K562 (cell line): ENCODE results near the gene GPR3. TPM values are rescaled to one million over a fixed set of nuclear protein-coding genes. Genes with fewer than 3 reads are reported as not detected.
A peak's percentile ranks its signal among the peaks of the same experiment; 100 is the strongest.

Experiments
- ATAC-seq: fragments of 200-7000 bp; cut with Tn5 transposase; 3 replicates; pipeline ENCODE4 v1.9.1; 2020; ENCODE audit warnings: moderate library complexity
- BruUV-seq: library from RNA; stranded (reverse); fragments of 400-500 nt; replicated peaks from 2 replicates; lab custom pipeline; 2021; lab: Mats Ljungman, UMichigan
- CTCF ChIA-PET: fragments of 300-600 bp; formaldehyde crosslinking; extraction: SDS; loops from one replicate; lab custom pipeline; 2021; ENCODE audit warnings: low intra/inter-chr PET ratio; lab: Yijun Ruan, JAX
- POLR2A ChIA-PET: fragments of 300-600, 350-650 bp; sonication (Branson Sonifier 250); formaldehyde crosslinking; extraction: SDS; loops from one replicate; lab custom pipeline; 2021; ENCODE audit warnings: antibody characterized with exemption, inconsistent platforms; lab: Yijun Ruan, JAX
- DNase-seq, 4 experiments: peaks; one replicate each; pipeline versions ENCODE4 v3.0.0 to v3.0.0-alpha.2; 2011 to 2018; ENCODE audit warnings: low spot score in 3 of 4, mixed read lengths in 3 of 4; ENCODE audit errors: extremely low read depth in 1 of 4
- FAIRE-seq: peaks from 2 replicates; lab custom pipeline; 2011; peaks lifted over from hg19 to GRCh38; lab: Jason Lieb, UNC
- H2AFZ ChIP-seq: 2 replicates; pipeline ENCODE4 v1.6.0; 2011; ENCODE audit warnings: low read depth, low read length, control low read depth, inconsistent platforms
- H3K27ac ChIP-seq: fragments of 200-600 bp; 3 replicates; pipeline ENCODE4 v1.8.0; 2011; ENCODE audit warnings: low read depth, mild to moderate bottlenecking, control low read depth, inconsistent platforms, low read length, moderate library complexity, mixed read lengths; ENCODE audit errors: extremely low read depth
- H3K27me3 ChIP-seq, 2 experiments: fragments of 300-600 bp in 1 of 2; 2 replicates in 1 of 2; 3 replicates in 1 of 2; pipeline versions ENCODE4 v1.6.0 to v1.8.0; 2011; ENCODE audit warnings: inconsistent platforms in 2 of 2, low read length in 2 of 2, mild to moderate bottlenecking in 1 of 2, mixed read lengths in 1 of 2, moderate library complexity in 1 of 2; ENCODE audit not compliant: control insufficient read depth in 2 of 2, insufficient read depth in 2 of 2
- H3K36me3 ChIP-seq: fragments of 300-600 bp; 3 replicates; pipeline ENCODE4 v1.8.0; 2011; ENCODE audit warnings: mild to moderate bottlenecking, low read length, inconsistent platforms; ENCODE audit not compliant: control insufficient read depth, insufficient read depth
- H3K4me1 ChIP-seq, 2 experiments: fragments of 200-600 bp in 1 of 2; replicated peaks in 1 of 2; 2 replicates in 1 of 2; 3 replicates in 1 of 2; pipeline versions ENCODE4 v1.5.1 to v1.8.0; 2011; ENCODE audit warnings: inconsistent platforms in 2 of 2, low read length in 2 of 2, mild to moderate bottlenecking in 1 of 2, mixed read lengths in 1 of 2, moderate library complexity in 1 of 2; ENCODE audit not compliant: control insufficient read depth in 2 of 2, insufficient read depth in 2 of 2
- H3K4me2 ChIP-seq: 2 replicates; pipeline ENCODE4 v1.6.1; 2011; ENCODE audit warnings: low read length, control low read depth, inconsistent platforms, mixed read lengths; ENCODE audit not compliant: insufficient read depth
- H3K4me3 ChIP-seq: fragments of 200-600 bp; sonication (generic), shearing (Covaris generic); 2 replicates; pipeline ENCODE4 v1.5.1; 2016; ENCODE audit warnings: control low read depth, inconsistent platforms
- H3K79me2 ChIP-seq: fragments of 200-600 bp; 3 replicates; pipeline ENCODE4 v1.8.0; 2011; ENCODE audit warnings: low read length, inconsistent platforms; ENCODE audit not compliant: control insufficient read depth, insufficient read depth
- H3K9ac ChIP-seq, 2 experiments: 2 replicates each; pipeline versions ENCODE4 v1.6.0 to v1.6.1; 2011; ENCODE audit warnings: low read depth in 2 of 2, low read length in 2 of 2, control low read depth in 1 of 2, inconsistent platforms in 1 of 2, mild to moderate bottlenecking in 1 of 2, mixed read lengths in 1 of 2; ENCODE audit not compliant: insufficient read depth in 1 of 2
- H3K9me1 ChIP-seq: one replicate; pipeline ENCODE4 v1.6.0; 2011; ENCODE audit warnings: inconsistent platforms, mild to moderate bottlenecking, low read length, moderate library complexity; ENCODE audit not compliant: control insufficient read depth, insufficient read depth
- H3K9me3 ChIP-seq: replicated peaks from 2 replicates; pipeline ENCODE4 v1.5.1; 2011; ENCODE audit warnings: low read depth, low read length, inconsistent platforms; ENCODE audit not compliant: control insufficient read depth, insufficient read depth
- H4K20me1 ChIP-seq: replicated peaks from 2 replicates; pipeline ENCODE4 v1.6.1; 2011; ENCODE audit warnings: low read length, inconsistent platforms, mixed read lengths; ENCODE audit not compliant: control insufficient read depth, insufficient read depth
- CHD4 ChIP-seq: fragments of 200-600 bp; sonication (generic); IDR thresholded peaks from 3 replicates; pipeline ENCODE4 v1.6.1; 2012; ENCODE audit warnings: low read depth, mild to moderate bottlenecking, mixed read lengths, low read length, inconsistent platforms; ENCODE audit not compliant: insufficient read depth, insufficient replicate concordance, poor library complexity, severe bottlenecking
- E2F5 ChIP-seq: sonication (generic); formaldehyde crosslinking; IDR thresholded peaks from 2 replicates; pipeline ENCODE4 v1.8.0; 2022; ENCODE audit warnings: mild to moderate bottlenecking, missing genetic modification reagents
- EP400 ChIP-seq: fragments of 450-650 bp; IDR thresholded peaks from 2 replicates; pipeline ENCODE4 v1.6.1; 2017; ENCODE audit warnings: antibody characterized with exemption, mild to moderate bottlenecking, moderate library complexity
- KDM5B ChIP-seq: fragments of 200-600 bp; sonication (generic); IDR thresholded peaks from 2 replicates; pipeline ENCODE4 v1.6.1; 2012; ENCODE audit warnings: low read depth, mild to moderate bottlenecking, moderate library complexity, low read length, control low read depth, inconsistent platforms; ENCODE audit not compliant: insufficient replicate concordance
- MTA1 ChIP-seq: fragments of 450-650 bp; IDR thresholded peaks from 2 replicates; pipeline ENCODE4 v1.6.1; 2017; ENCODE audit warnings: borderline replicate concordance
- NR3C1 ChIP-seq: sonication (generic); formaldehyde crosslinking; IDR thresholded peaks from 2 replicates; pipeline ENCODE4 v1.8.1; 2022; ENCODE audit warnings: missing genetic modification reagents
- RBM14 ChIP-seq: fragments of 200-400 bp; formaldehyde crosslinking; IDR thresholded peaks from 2 replicates; pipeline ENCODE4 v1.6.1; 2018; ENCODE audit warnings: low read depth, mild to moderate bottlenecking, low read length, moderate library complexity, borderline replicate concordance; ENCODE audit not compliant: insufficient read depth
- RBM17 ChIP-seq: fragments of 200-400 bp; formaldehyde crosslinking; IDR thresholded peaks from 2 replicates; pipeline ENCODE4 v1.6.1; 2017; ENCODE audit warnings: low read depth, mild to moderate bottlenecking, low read length, borderline replicate concordance
- SMARCA5 ChIP-seq: fragments of 450-650 bp; IDR thresholded peaks from 2 replicates; pipeline ENCODE4 v1.6.1; 2016
- THAP12 ChIP-seq: fragments of 250-450 bp; sonication (Bioruptor Pico); IDR thresholded peaks from 2 replicates; pipeline ENCODE4 v1.9.0; 2021; ENCODE audit warnings: mild to moderate bottlenecking, inconsistent platforms
- ZBTB33 ChIP-seq: sonication (generic); formaldehyde crosslinking; IDR thresholded peaks from 2 replicates; pipeline ENCODE4 v1.8.1; 2023; ENCODE audit warnings: mild to moderate bottlenecking, missing genetic modification reagents
- ZNF324 ChIP-seq: fragments of 250-450 bp; sonication (Bioruptor Pico); IDR thresholded peaks from 2 replicates; pipeline ENCODE4 v1.4.0; 2020; ENCODE audit warnings: mild to moderate bottlenecking
- WGBS: fragments of 100-300 bp; shearing (Covaris generic); methylation state at CpG from one replicate; pipeline ENCODE4 v1.1.6; 2016; ENCODE audit warnings: low coverage, mixed read lengths; ENCODE audit not compliant: insufficient coverage; ENCODE audit errors: missing lambda C conversion rate; 5-methylcytosine and 5-hydroxymethylcytosine counted together
- in situ Hi-C: fragments of 300-500 bp; cut with MboI; formaldehyde crosslinking; loops from 4 replicates; pipeline ENCODE4 v1.15.0; 2018; ENCODE audit warnings: inconsistent platforms, mixed read lengths
- intact Hi-C: fragments of 100-400 bp; cut with micrococcal nuclease; formaldehyde crosslinking; loops from 2 replicates; pipeline ENCODE4 v1.14.2; 2022
- polyA plus RNA-seq, 8 experiments: library from polyadenylated mRNA; depleted of rRNA in 4 of 8; stranded (reverse) in 5 of 8; unstranded in 3 of 8; fragments of >200 nt; fragmentation: Nextera tagmentation in 2 of 8; fragmentation: Illumina TruSeq in 1 of 8; extraction: Ambion mirVana in 2 of 8; extraction: Trizol in 1 of 8; gene quantifications; 2 replicates each; pipeline versions ENCODE4 v1.2.1 to v1.2.3, GENCODE V29; 2011 to 2014; ENCODE audit warnings: inconsistent platforms in 1 of 8, missing spikeins in 1 of 8
- total RNA-seq, 7 experiments: library from RNA; depleted of rRNA in 6 of 7; stranded (reverse); fragments of >200 nt in 6 of 7; fragmentation: Illumina TruSeq in 2 of 7; extraction: Trizol in 2 of 7; gene quantifications; 2 replicates each; pipeline versions ENCODE4 v1.2.1 to v1.2.3, GENCODE V29; 2011 to 2021; ENCODE audit warnings: low replicate concordance in 1 of 7

GPR3 gene
- total and polyA plus RNA-seq, 9 of the 15 experiments (the other 6 are each of a cell fraction or from before 2014, with no cell fraction given), result 0.24 to 11.5 (median 3.7) TPM

- TF ChIP-seq KDM5B (no peak), SMARCA5 (peak; percentile 61; the same call in 1 of the 2 replicates), CHD4 (peak; percentile 80), MTA1 (0 out of 2 replicates have a peak, but pooled peaks have one; percentile 14), EP400 (no peak)
These were observed 585 bp downstream of the GPR3 start (continued) for GRCh38 chr1:27392778-27393635.

GRCh38 chr1:27393641-27394281 is 1.3 kb downstream of the GPR3 start:
- H2AFZ ChIP-seq, result no peak overlapping the region
- H3K4me1 ChIP-seq, result peaks cover 8 to 48% of the 10 kb centered on the region in 2 experiments
- no peaks in the 10 kb centered on the region for H3K27me3 ChIP-seq
- in situ Hi-C loops (loop anchor here (5.0 kb wide), 2 partner anchors 269 to 291 kb away; no protein-coding TSS in a partner anchor), intact Hi-C loops (loop anchor here (2.0 to 5.0 kb wide), 4 partner anchors 36 to 269 kb away; no protein-coding TSS in a partner anchor)
- DNase-seq (no peak), FAIRE-seq (no peak), ATAC-seq (no peak)
- CTCF ChIA-PET, result interaction anchor here (0.6 to 1.4 kb wide), 2 partner anchors 213 to 270 kb away, joined by 3 to 7 read pairs; no protein-coding TSS in a partner anchor
- no peak overlapping the region for H3K4me3 ChIP-seq
- H3K27ac ChIP-seq, result no peak overlapping the region
- peak overlapping the region; percentile 96; the same call in 1 of the 2 replicates for H3K4me2 ChIP-seq
- peaks cover 9% of the 10 kb centered on the region; the same call in 1 of the 3 replicates for H3K36me3 ChIP-seq
- POLR2A ChIA-PET, result interaction anchor here (0.6 to 1.0 kb wide), 3 partner anchors 27 to 349 kb away, joined by 3 read pairs; partner anchors contain the start of gene MAP3K6
- H3K9me3 ChIP-seq, result no peaks in the 10 kb centered on the region
- WGBS, result 89% methylated on average over 18 of the region's 18 CpGs
- H3K79me2 ChIP-seq, result peaks cover 12% of the 10 kb centered on the region
- H4K20me1 ChIP-seq, result no peaks in the 10 kb centered on the region
- H3K9ac ChIP-seq, result peak overlapping the region in 1 of 2 experiments; percentile 98; a peak in 3 of 4 replicates
- H3K9me1 ChIP-seq, result no peaks in the 10 kb centered on the region
- BruUV-seq, result no TSS peak
- 0 out of 2 replicates have a peak, but pooled peaks have one; percentile 33 for TF ChIP-seq NR3C1 (CRISPR knock-in tag)
- no peak for TF ChIP-seq ZNF324 (CRISPR knock-in tag)
- peak; percentile 48; the same call in 1 of the 2 replicates for TF ChIP-seq E2F5 (CRISPR knock-in tag)
- TF ChIP-seq ZBTB33 (CRISPR knock-in tag), result peak; percentile 77; the same call in 1 of the 2 replicates
- TF ChIP-seq RBM17, result no peak
- TF ChIP-seq RBM14, result no peak
- TF ChIP-seq THAP12, result no peak
